Bone marrow (tissue), 2 donors: Measurements from ENCODE around the gene KIF7.
"Not testable (repeated sequence)": the region's sequence is repeated elsewhere in the genome, so short reads cannot be mapped to it uniquely, and the experiment has no call there.

ENCODE experiments used
- DNase-seq, 2 donors: peaks; one replicate each; lab custom pipeline; 2025; lab: John Stamatoyannopoulos, UW

The KIF7 gene

DNA sequence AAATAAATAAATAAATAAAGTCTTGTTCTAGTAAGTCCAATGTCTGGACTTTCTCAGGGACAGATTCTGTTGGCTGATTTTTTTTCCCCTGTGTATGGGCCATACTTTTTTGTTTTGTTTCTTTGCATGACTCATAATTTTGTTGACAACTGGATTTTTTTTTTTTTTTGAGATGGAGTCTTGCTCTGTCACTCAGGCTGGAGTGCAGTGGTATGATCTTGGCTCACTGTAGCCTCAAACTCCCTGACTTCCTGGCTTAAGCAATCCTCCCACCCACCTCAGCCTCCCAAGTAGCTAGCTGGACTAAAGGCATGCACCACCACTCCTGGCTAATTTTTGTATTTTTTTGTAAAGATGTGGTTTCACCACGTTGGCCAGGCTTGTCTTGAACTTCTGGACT lies 41.1 kb downstream of the KIF7 start:
- DNase-seq = no peak

DNA sequence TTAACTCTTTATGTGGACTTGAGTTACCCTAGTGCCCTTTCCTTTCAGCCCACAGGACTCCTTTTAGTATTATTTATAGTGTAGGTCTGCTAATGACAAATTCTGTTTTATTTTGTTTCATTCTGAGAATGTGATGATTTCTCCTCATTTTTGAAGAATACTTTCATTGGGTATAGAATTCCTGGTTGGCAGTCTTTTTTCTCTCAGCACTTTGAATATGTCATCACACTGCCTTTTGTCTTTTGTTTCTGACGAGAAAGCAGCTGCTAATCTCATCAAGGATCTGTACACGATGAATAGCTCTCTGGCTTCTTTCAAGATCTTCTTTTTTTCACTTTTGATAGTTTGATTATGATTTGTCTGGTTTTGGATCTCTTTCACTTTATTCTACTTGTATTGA lies 42.2 kb downstream of the KIF7 start:
- DNase-seq = no peak

DNA sequence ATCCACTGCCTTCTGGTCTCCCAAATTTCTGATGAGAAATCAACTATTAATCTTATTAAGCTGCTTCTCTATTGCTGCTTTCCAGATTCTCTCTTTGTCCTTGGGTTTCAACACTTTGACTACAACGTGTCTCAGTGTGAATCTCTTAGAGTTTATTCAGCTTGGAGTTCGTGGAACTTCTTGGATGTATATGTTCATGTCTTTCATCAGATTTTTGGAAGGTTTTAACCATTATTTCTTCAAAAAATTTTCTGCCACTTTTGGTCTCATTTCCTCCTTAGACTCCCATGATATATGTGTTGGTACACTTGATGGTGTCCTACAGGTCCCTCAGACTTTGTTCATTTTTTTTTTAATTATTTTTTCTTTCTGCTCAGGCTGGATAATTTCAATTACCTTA lies 44.0 kb downstream of the KIF7 start:
- no peak for DNase-seq

DNA sequence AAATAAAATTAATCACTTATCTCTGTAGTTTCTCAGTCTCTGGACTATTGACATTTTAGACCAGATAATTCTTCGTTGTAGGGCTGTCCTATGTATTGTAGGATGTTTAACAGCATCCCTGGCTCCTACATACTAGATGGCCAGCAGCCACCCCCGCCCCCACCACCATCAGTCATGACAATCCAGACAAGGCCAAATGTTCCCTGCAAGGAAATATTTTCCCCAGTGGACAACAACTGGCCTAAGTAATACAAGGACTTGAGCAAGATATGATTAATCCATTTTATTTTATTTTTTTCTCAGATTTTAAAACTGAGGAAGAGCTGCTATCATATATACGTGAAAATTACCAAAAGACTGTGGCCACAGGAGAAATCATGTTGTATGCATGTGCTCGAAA lies 56.2 kb downstream of the KIF7 start:
- DNase-seq = no peak

DNA sequence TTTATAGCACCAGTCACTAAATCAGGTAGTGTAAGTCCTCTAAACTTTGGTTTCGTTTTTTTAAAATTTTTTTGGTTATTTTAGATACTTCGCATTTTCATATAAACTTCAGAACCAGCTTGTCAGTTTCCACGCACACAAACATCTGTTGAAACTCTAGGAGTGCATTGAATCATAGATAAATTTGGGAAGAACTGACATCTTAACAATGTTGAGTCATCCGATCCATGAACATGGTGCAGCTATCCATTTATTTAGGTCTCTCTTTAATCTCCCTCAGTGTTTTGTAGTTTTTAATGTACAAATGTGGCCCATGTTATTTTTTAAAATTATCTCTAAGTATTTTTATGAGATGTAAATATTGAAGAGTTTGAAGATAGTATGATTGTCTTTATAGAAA lies 62.2 kb downstream of the KIF7 start:
- no peak for DNase-seq

DNA sequence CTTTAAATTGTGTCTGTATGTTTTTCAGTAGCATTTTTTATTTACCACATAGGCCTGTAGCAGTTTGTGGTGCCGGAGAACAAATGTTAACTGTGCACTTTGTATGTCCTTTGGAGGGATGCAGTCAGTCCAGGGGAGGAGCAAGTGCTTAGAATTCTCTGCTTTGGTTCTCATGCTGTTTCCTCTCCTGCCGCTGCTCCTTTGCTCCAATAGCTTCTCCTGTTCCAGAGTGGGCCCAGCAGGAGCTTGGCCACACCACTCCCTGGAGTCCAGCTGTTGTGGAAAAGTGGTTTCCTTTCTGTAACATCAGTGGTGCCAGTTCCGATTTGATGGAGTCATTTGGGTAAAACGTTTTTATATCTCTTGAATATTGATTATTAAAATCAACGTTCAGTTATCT lies 63.4 kb downstream of the KIF7 start:
- no peak for DNase-seq

DNA sequence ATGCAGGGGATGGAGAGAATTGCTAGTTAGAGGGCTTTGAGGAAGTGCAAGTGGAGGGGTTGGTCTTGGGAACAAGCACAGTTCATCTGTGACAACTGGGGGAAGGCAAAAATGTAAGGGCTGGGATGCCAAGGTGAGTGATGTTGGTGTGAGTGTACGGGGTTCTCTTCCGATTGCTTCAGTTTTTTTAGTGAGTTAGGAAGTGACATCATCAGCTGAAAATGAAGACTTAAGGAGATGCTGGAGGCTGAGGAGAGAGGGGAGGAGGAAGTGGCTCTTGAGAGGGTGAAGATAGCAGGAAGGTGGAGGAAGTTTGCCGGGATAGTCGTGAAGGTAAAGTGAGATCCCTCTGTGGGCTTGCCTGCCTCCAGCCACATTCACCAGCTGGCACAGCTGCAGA lies 67.3 kb downstream of the KIF7 start:
- DNase-seq = no peak

DNA sequence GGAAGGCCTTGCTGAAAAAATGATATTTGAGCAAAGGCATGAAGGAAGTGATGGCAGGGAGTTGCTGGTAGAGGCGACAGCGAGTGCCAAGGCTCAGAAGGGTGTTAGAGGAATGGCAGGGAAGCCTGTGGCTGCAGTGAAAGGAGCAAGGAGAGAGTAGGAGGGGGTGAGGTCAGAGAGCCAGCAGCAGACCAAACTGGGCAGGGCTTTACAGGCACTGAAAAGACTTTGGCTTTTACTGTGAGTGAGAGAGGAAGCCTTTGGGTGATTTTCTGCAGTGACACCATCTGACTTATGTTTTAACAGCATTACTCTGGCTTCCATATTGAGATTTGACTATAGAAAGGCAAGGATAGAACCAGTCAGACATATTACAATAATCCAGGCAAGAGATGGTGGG lies 68.6 kb downstream of the KIF7 start:
- DNase-seq = no peak

DNA sequence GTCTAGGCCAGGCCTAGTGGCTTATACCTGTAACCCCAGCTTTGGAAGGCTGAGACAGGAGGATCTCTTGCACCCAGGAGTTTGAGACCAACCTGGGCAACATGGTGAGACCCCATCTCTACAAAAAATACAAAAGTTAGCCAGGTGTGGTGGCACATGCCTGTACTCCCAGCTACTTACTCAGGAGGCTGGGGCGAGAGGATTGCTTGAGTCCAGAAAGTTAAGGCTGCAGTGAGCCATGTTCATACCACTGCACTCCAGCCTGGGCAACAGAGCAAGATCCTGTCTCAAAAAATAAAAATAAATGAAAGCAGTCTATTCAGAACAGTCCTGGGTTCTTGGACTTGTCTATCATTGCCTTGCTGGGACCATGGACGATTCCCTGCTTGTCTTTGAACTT lies 74.5 kb downstream of the KIF7 start:
- DNase-seq = not testable (repeated sequence)

DNA sequence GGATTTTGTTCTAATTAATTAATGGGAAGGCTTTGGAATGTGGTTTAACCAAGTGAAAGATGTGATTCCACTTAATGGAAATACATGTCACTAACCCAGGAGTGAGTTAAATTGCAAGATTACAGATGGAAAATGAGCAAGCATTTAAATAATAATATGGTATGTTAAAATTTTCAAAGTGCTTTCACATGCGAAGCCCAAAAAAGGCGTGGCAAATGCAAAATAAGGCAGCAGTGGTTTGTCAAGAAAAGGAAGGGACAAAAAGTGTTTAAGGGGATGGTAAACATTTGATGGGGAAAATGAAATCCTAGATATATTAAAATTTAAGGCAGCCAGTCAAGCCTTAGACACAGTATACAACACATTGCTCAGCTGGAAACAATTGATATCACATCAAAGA lies 77.1 kb downstream of the KIF7 start:
- DNase-seq = no peak
